Measurements from ENCODE around the gene ALLC. TPM values are rescaled to one million over a fixed set of nuclear protein-coding genes. Genes with fewer than 3 reads are reported as not detected.

ALLC gene
- total RNA-seq, 1 donor from 2014 or later = not detected

DNA sequence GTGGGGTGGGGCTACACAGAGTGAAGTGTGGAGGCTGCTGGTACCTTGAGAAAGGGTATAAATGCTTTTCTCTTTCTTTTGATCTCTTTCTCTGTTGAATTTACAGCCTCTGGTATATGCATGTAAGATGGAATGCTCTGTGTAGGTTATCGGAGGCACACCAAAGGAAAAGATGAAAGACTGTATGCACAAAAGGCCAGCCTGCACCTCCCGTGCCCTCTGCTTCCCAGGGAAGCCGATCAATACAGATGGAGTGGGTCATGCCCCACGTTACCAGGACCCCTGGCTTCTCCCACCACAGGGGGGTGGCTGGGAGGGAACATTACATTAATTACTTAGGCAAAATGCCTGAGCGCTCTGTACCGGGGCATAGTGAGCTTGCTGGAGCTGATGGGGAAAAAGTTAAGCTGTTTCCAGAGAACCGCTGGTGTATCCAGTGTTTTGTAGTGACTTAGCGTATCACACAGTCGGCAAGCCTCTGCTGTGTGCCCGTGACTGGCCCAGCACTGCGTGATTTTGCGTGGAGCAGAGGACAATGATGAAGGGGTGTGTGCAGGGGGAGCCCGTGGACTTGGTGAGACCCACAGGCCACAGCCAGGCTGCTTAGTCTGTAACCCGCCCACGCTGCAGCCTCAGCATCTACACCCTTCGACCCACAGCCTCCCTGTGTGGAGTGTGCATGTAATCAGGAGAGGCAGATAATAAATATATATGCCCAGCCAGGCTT is 8.0 kb downstream of the ALLC start:
- Mint-ChIP-seq H3K9me3 (no peaks in the 10 kb centered on the region), H3K36me3 (no peaks in the 10 kb centered on the region), H3K27me3 (ENCODE audit: low read depth) (peaks cover 14% of the 10 kb centered on the region), H3K4me1 (no peaks in the 10 kb centered on the region), H3K4me3 (no peak overlapping the region), H3K27ac (no peak overlapping the region)
- TF ChIP-seq, protein P1, sequence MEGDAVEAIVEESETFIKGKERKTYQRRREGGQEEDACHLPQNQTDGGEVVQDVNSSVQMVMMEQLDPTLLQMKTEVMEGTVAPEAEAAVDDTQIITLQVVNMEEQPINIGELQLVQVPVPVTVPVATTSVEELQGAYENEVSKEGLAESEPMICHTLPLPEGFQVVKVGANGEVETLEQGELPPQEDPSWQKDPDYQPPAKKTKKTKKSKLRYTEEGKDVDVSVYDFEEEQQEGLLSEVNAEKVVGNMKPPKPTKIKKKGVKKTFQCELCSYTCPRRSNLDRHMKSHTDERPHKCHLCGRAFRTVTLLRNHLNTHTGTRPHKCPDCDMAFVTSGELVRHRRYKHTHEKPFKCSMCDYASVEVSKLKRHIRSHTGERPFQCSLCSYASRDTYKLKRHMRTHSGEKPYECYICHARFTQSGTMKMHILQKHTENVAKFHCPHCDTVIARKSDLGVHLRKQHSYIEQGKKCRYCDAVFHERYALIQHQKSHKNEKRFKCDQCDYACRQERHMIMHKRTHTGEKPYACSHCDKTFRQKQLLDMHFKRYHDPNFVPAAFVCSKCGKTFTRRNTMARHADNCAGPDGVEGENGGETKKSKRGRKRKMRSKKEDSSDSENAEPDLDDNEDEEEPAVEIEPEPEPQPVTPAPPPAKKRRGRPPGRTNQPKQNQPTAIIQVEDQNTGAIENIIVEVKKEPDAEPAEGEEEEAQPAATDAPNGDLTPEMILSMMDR (IDR thresholded peaks at IDR 0.05; ENCODE audit: unreplicated experiment) = no peak
- peak in 1 of 2 experiments; percentile 31 for DNase-seq (ENCODE audit: low spot score in 2 of 2, unreplicated experiment in 2 of 2)

DNA sequence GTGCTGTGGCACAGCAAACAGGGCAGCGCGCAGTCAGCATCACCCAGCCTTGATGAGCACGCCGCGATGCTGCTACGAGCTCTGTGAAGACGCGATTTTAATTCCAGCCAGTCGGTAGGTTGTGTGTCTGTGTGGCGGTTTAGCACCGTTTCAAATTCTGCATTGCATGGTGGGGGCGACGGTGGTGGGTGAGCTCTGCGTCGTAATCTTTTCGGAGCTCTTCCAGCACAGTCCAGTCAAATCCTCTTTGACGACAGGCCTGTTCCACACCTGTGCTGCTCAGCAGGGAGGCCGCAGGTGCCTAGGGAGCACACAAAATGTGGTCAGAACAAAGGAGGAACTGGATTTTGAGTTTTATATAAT is 8.6 kb downstream of the ALLC start:
- H3K4me1 Mint-ChIP-seq = no peaks in the 10 kb centered on the region
- peaks cover 14% of the 10 kb centered on the region for H3K27me3 Mint-ChIP-seq (ENCODE audit: low read depth)
- no peak overlapping the region for H3K27ac Mint-ChIP-seq
- H3K4me3 Mint-ChIP-seq = no peak overlapping the region
- DNase-seq (ENCODE audit: low spot score in 2 of 2, unreplicated experiment in 2 of 2) = no peak
- no peaks in the 10 kb centered on the region for H3K9me3 Mint-ChIP-seq
- no peaks in the 10 kb centered on the region for H3K36me3 Mint-ChIP-seq
- TF ChIP-seq, protein P1 (IDR thresholded peaks at IDR 0.05; ENCODE audit: unreplicated experiment) = no peak

DNA sequence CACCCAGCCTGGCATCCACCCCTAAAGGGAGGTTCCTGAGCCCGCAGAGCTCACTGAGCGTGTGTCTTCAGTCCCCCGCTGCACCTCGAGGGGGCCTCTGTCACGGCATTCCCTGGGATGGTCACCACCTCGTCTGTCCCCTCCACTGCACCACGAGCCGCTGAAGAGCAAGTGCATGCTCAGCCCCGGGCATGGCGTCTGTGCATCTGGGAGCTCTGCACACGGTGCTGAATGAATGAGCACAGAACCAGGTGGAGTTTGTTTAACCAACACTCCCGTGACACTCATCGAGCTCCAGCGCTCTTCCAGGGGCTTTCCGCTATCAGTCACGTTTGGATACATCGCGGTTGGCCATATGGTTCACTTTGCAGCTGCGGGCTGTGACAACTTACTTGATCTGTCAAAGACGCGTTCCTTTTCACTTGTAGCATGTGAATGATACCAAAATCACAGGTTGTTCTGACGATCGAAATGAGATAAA is 9.2 kb downstream of the ALLC start:
- Mint-ChIP-seq H3K4me3 (no peak overlapping the region), H3K36me3 (no peaks in the 10 kb centered on the region), H3K27me3 (ENCODE audit: low read depth) (peaks cover 14% of the 10 kb centered on the region), H3K27ac (no peak overlapping the region), H3K9me3 (no peaks in the 10 kb centered on the region), H3K4me1 (no peaks in the 10 kb centered on the region)
- TF ChIP-seq, protein P1 (IDR thresholded peaks at IDR 0.05; ENCODE audit: unreplicated experiment) = no peak
- DNase-seq (ENCODE audit: low spot score in 2 of 2, unreplicated experiment in 2 of 2) = no peak

DNA sequence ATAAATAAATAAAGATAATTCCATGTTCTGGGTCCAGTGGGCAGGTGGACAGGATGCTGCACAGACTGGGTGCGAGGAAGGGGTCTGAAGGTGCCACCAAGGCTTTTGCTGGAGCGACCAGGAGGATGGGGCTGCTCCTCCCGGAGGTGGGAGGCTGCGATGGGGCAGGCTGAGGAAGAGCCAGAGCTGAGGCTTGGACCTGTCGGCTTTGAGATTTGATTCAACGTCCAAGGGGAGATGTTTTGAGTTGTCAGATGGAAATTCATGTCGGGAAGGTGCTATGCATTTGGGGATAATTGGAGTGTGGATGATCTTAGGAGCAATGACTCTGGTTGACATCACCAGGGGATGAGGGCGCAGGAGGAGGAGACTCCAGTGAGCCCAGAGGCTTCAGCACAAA is 11.7 kb downstream of the ALLC start:
- no peaks in the 10 kb centered on the region for H3K4me1 Mint-ChIP-seq
- H3K27me3 Mint-ChIP-seq (ENCODE audit: low read depth) = peaks cover 24% of the 10 kb centered on the region
- no peaks in the 10 kb centered on the region for H3K36me3 Mint-ChIP-seq
- TF ChIP-seq, protein P1 (IDR thresholded peaks at IDR 0.05; ENCODE audit: unreplicated experiment) = no peak
- H3K4me3 Mint-ChIP-seq = no peak overlapping the region
- no peak overlapping the region for H3K27ac Mint-ChIP-seq
- DNase-seq (ENCODE audit: low spot score in 2 of 2, unreplicated experiment in 2 of 2) = no peak
- H3K9me3 Mint-ChIP-seq = no peaks in the 10 kb centered on the region

DNA sequence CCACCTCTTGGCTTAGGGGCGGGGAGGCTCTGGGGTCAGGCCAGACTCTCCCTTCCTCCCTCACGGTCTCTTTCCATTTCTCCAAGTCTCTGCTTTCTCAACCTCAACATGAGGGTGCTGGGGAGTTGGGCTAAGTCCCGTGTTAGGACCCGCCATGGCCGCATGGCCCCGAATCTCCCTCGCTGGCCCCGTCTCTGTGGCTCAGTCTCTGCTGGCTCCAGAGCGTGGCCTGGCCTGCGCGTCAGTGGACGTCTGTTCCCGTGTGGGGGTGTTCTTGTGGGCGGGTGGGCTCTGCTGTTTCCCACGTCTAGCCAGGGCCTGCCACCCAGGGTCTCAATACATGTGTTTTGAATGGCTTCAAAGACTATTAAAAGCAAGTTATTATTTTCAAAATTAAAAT is 12.4 kb downstream of the ALLC start:
- Mint-ChIP-seq H3K4me3 (no peak overlapping the region), H3K9me3 (no peaks in the 10 kb centered on the region), H3K27me3 (ENCODE audit: low read depth) (peaks cover 31% of the 10 kb centered on the region), H3K27ac (no peak overlapping the region), H3K36me3 (no peaks in the 10 kb centered on the region), H3K4me1 (no peaks in the 10 kb centered on the region)
- TF ChIP-seq, protein P1 (IDR thresholded peaks at IDR 0.05; ENCODE audit: unreplicated experiment) = no peak
- DNase-seq (ENCODE audit: low spot score in 2 of 2, unreplicated experiment in 2 of 2) = no peak
